ENCODE results near the gene MAPRE3. TPM values are rescaled to one million over a fixed set of nuclear protein-coding genes. Genes with fewer than 3 reads are reported as not detected.

Gene MAPRE3
- total RNA-seq, 4 donors from 2014 or later, result 16.8 to 64.7 (median 32.9) TPM

DNA sequence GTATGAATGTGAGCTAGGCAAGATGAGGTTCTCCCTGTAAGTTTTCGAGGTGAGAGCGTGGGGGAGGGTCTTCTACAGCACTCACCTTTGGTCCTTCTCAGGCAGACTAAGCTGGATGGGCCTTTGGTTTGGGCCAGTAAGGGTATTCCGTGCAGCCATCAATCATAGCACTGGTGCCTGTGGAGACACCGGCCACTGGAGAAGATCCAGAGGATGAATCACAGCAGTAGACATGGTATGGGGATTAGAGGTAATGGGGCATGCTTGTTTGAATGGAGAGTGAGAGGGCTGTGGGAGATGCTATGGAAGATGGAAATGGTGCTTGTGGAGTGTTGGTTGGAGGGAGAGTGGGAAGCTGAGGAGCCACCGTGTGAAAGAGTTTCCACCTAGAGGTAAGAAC, 16.1 kb downstream of the MAPRE3 start:
- intact Hi-C loops (cut with DNase I; ENCODE audit: low total_unique reads), result no loop called here
- peaks cover 6 to 19% (median 11%) of the 10 kb centered on the region in 4 donors for H3K4me1 ChIP-seq
- WGBS, 2 donors (ENCODE audit: low coverage in 1 of 2), result 83% methylated on average over 1 to 5 of the region's 5 CpGs

DNA sequence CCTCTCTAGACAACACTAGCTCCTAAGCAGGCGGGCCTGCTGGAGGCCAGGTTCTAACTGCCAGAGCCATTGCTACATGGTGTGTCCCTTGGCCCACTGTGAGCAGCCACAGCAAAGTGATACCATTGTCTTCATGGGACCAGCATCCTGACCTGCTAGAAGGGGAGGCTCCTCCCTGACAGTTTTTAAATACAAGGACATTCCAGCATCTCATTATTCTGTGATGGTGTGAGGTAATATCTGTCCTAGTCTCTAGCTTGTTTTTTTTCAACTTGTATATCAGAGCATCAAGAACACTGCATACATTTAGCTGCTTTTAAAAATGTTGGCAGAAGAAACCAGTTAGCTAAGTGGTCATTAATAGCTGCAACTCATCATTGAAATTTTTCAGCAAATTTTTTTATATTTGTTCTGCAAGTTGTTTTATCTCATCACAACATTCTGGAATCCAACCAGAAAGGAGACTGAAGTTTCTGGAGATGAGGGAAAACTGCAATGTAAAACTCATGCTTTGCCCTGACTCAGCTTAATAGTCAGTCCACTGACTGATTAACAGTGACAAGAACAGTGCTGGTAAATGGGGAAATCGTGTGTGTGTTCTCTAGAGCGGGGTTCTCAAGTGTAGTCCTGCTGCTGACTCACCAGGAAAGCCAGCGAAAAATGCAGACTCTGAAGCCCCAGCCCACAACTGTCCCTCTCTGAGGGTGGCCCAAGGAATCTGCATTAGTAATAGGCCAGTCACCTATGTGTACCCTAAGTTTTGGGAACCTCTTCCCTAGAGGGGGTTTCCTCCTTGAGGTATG, 17.8 kb downstream of the MAPRE3 start:
- no peak overlapping the region for H3K27ac ChIP-seq
- H3K4me1 ChIP-seq, result peaks cover 0 to 3% (median 0%) of the 10 kb centered on the region in 4 donors
- no peak for DNase-seq
- intact Hi-C loops (cut with DNase I; ENCODE audit: low total_unique reads), result no loop called here
- no peaks in the 10 kb centered on the region for H3K27me3 ChIP-seq
- H3K4me3 ChIP-seq, result no peak overlapping the region
- WGBS, 2 donors (ENCODE audit: low coverage in 1 of 2), result 57 to 86% methylated on average over 2 to 4 of the region's 4 CpGs
- TF ChIP-seq POLR2A (IDR thresholded peaks at IDR 0.05) (no peak), EP300 (IDR thresholded peaks at IDR 0.05; ENCODE audit: low read depth) (no peak), POLR2AphosphoS5 (IDR thresholded peaks at IDR 0.05) (no peak)
- TF ChIP-seq, protein P1, sequence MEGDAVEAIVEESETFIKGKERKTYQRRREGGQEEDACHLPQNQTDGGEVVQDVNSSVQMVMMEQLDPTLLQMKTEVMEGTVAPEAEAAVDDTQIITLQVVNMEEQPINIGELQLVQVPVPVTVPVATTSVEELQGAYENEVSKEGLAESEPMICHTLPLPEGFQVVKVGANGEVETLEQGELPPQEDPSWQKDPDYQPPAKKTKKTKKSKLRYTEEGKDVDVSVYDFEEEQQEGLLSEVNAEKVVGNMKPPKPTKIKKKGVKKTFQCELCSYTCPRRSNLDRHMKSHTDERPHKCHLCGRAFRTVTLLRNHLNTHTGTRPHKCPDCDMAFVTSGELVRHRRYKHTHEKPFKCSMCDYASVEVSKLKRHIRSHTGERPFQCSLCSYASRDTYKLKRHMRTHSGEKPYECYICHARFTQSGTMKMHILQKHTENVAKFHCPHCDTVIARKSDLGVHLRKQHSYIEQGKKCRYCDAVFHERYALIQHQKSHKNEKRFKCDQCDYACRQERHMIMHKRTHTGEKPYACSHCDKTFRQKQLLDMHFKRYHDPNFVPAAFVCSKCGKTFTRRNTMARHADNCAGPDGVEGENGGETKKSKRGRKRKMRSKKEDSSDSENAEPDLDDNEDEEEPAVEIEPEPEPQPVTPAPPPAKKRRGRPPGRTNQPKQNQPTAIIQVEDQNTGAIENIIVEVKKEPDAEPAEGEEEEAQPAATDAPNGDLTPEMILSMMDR (IDR thresholded peaks at IDR 0.05), result no peak
- in situ Hi-C loops (cut with MboI; ENCODE audit: low pct_ligation_motif_present in 1 of 4, low pct_unique_long_range_greater_than_20kb in 1 of 4, low sequenced_read_pairs in 3 of 4), result no loop called here
- no peaks in the 10 kb centered on the region for H3K36me3 ChIP-seq
- H3K9me3 ChIP-seq, result no peaks in the 10 kb centered on the region

More for the DNA sequence above, 16.1 kb downstream of the MAPRE3 start:
- no peak for DNase-seq
- Histone ChIP-seq H3K9me3 (no peaks in the 10 kb centered on the region), H3K27ac (no peak overlapping the region), H3K36me3 (no peaks in the 10 kb centered on the region), H3K27me3 (no peaks in the 10 kb centered on the region), H3K4me3 (no peak overlapping the region)
- TF ChIP-seq POLR2AphosphoS5 (IDR thresholded peaks at IDR 0.05) (no peak), POLR2A (IDR thresholded peaks at IDR 0.05) (no peak), EP300 (IDR thresholded peaks at IDR 0.05; ENCODE audit: low read depth) (no peak)
- TF ChIP-seq, protein P1 (IDR thresholded peaks at IDR 0.05), result no peak
- in situ Hi-C loops (cut with MboI; ENCODE audit: low pct_ligation_motif_present in 1 of 4, low pct_unique_long_range_greater_than_20kb in 1 of 4, low sequenced_read_pairs in 3 of 4), result no loop called here

DNA sequence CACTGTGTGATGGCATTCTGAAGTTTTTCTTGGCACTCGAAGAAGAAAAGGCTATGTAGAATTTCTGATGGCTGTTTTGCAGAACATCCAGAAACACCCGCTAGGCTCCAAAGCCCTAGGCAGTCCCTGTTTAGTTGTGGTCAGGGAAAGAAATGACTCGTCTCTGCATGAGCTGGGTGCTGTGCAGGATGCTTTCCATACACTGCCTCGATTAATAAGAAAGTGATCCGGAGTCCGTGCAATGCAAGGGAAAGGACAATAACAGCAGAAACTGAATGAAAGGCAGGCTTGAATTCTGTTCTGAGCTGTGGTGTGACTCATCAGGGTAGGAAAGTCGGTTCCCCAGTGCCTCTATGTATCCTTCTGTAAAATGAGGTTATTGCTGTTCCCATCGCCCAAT, 18.7 kb downstream of the MAPRE3 start:
- TF ChIP-seq, protein P1 (IDR thresholded peaks at IDR 0.05), result no peak
- no peak for TF ChIP-seq POLR2A (IDR thresholded peaks at IDR 0.05)
- no peak for TF ChIP-seq POLR2AphosphoS5 (IDR thresholded peaks at IDR 0.05)
- no peak for TF ChIP-seq EP300 (IDR thresholded peaks at IDR 0.05; ENCODE audit: low read depth)
- peaks cover 0 to 3% (median 0%) of the 10 kb centered on the region in 4 donors for H3K4me1 ChIP-seq
- H3K4me3 ChIP-seq, result no peak overlapping the region
- H3K27ac ChIP-seq, result no peak overlapping the region
- H3K9me3 ChIP-seq, result no peaks in the 10 kb centered on the region
- H3K36me3 ChIP-seq, result no peaks in the 10 kb centered on the region
- intact Hi-C loops (cut with DNase I; ENCODE audit: low total_unique reads) (no loop called here), in situ Hi-C loops (cut with MboI; ENCODE audit: low pct_ligation_motif_present in 1 of 4, low pct_unique_long_range_greater_than_20kb in 1 of 4, low sequenced_read_pairs in 3 of 4) (no loop called here)
- no peaks in the 10 kb centered on the region for H3K27me3 ChIP-seq
- WGBS, 2 donors (ENCODE audit: low coverage in 1 of 2), result 76 to 81% methylated on average over 7 to 8 of the region's 8 CpGs
- no peak for DNase-seq

DNA sequence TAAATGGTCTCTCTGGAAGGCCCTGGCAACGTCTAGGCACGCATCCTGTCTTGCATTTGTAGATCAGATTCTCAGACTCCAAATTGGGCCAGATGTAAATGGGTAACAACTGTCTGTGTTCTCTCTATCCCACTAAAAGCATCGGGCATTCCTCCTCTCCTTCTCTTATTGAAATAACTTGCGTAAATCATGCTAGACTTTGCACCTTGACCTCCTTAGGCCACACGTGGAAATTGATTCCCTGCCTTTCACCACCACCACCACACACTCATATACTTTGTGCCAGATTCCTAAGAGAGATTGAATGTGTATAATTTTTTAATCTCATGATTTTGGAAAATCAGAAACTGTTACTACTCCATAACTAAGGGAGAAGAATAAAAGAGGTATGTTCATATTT, 21.3 kb downstream of the MAPRE3 start:
- in situ Hi-C loops (cut with MboI; ENCODE audit: low pct_ligation_motif_present in 1 of 4, low pct_unique_long_range_greater_than_20kb in 1 of 4, low sequenced_read_pairs in 3 of 4), result no loop called here
- no peak overlapping the region for H3K27ac ChIP-seq
- no peak overlapping the region for H3K4me3 ChIP-seq
- TF ChIP-seq POLR2AphosphoS5 (IDR thresholded peaks at IDR 0.05) (no peak), POLR2A (IDR thresholded peaks at IDR 0.05) (no peak), EP300 (IDR thresholded peaks at IDR 0.05; ENCODE audit: low read depth) (no peak)
- TF ChIP-seq, protein P1 (IDR thresholded peaks at IDR 0.05), result no peak
- no peaks in the 10 kb centered on the region for H3K36me3 ChIP-seq
- H3K27me3 ChIP-seq, result no peaks in the 10 kb centered on the region
- H3K4me1 ChIP-seq, result peaks cover 0 to 3% (median 0%) of the 10 kb centered on the region in 4 donors
- 53 to 61% methylated on average over 4 to 5 of the region's 5 CpGs for WGBS, 2 donors (ENCODE audit: low coverage in 1 of 2)
- DNase-seq, result no peak
- H3K9me3 ChIP-seq, result no peaks in the 10 kb centered on the region
- intact Hi-C loops (cut with DNase I; ENCODE audit: low total_unique reads), result no loop called here

Data from transverse colon (tissue), 4 donors.